Hippocampal formation (tissue), 2 donors: ENCODE results near the gene GYS2.
A peak's percentile ranks its signal among the peaks of the same experiment; 100 is the strongest.
"Not testable (repeated sequence)": the region's sequence is repeated elsewhere in the genome, so short reads cannot be mapped to it uniquely, and the experiment has no call there.

ENCODE experiments used
- DNase-seq, 2 donors: peaks; one replicate each; lab custom pipeline; 2025; lab: John Stamatoyannopoulos, UW

GYS2 gene

DNA sequence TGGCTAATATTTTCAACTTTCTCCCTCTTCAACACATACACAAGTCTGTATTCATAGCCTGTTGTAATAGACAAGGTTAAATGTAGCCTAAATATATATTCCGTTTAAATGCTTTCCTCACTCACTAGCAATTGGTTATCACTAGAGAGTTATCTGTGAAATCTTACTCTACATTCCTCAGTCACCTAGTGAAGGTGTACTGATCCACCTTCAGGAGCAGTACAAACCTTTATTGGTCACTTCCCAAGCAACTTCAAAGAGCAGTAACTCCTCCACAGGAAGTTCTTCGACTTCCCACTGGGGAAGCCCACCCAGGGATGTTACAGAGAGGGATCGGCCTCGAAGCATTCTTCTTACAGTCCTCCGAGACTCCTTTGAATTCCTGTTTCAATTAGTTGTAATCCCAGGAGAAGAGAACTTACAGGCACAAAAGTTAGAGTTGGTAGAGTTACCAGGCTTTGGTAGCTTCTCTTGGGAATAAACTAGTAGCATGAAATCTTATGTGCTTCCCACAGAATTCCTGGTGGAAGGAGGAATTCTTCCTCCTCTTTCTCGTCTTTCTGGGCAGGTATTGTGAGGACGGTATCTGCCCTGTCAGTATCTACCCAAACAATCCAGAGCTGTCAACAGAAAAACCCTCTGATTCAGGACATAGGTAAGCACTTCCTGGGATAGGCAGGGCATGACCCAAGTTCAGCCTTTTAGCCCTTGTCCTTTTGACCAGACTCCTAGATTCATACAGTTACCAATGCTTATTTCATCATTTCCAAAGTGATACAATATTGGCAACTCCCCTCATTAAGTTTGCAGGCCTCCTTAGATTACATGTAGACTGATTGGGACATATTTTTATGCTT is at the start of gene GYS2:
Gene GYS2 (minus strand): TSS at position 603 of the 857 bp plus-strand sequence. CDS start 255 bp downstream, at position 348.
- DNase-seq, result no peak

DNA sequence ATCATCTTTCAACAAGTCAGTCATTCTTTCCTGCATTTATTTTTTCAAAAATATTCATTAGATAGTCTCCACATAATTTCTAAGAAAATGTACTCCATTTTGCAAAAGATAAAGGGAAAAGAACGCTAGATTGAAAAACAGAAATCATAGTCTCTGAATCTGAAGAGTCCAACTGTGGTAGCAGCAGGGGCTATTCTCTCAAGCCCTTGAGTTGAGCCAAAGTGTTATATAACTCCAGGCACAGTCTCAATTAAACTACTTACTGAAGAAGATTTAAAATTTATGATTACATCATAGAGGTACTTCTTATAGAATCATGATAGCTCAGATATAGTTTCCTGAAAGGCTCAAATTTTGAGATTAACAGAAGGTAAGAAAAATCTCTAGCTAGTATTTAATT is 47.2 kb upstream of the GYS2 start:
- no peak for DNase-seq

DNA sequence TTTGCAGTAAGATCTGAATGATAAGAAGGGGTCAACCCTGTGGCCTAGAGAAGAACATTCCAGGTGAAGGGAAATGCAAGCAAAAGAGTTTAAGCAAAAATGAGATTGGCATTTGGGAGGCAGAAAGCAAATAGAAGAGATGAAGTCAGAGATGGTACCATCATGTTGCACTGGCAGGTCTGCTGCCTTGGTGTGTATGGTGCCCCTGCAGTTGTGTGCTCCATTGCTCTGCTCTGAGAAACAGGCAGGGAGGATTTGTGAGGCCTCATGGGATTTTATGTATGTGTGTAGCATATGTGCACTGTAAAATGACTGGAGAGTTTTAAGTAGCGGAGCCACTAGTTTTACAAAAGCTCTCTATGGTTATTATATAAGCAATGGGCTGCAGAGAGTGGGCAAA is 46.4 kb upstream of the GYS2 start:
- DNase-seq, result no peak

DNA sequence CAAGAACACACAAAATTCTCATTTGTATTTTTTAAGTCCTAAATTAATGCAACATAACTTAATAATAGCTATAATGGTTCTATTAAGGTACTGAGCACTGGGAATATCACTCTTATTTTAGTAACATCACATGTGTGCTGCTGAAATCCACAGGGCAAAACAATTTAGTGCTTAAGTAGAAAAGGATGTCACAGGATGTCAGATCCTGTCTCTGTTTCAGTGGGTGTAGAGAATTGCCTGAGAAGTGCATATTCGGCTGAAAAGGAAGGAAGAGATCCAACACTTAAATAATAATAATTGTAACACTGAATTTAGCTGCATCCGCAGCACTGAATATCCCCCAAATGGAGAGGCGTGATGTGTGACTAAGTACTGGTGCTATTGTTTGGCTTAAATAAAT is 44.4 kb upstream of the GYS2 start:
- no peak for DNase-seq

DNA sequence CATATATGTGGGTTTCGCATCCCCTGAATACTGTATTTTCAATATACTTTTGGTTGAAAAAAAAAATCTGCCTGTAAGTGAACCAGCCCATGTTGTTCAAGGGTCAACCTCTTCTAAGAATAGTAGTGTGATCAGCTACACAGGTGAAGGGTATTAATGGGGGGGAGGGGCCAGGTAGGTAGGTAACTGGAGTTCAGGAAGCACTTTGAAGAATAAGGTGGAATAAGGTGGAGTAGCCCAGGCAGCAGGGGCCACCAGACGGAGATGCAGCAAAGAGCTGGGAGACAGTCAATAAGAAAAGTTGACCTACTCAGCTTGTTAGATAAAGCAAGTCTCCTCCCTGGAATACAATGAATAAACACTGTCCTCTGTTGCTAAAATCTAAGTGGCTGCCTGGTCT is 43.7 kb upstream of the GYS2 start:
- no peak for DNase-seq

DNA sequence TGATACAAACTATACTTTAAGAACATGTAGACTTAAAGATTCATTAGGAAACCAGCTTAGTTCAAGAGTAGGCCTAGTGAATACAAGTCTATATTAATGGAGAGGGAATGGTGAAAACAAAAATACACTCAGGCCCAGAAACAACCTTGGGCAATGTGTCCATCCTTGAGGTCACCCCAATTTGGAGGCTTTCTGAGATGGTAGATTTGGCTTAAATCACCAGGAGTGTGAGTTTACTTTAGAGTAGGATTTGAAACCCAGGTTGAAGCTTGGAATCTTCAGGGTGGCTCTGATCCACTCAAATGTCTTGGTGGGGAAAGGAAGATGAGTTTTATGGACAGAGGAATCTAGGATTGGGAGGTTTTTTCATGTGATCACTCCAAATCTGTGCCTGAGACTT is 42.5 kb upstream of the GYS2 start:
- no peak for DNase-seq

DNA sequence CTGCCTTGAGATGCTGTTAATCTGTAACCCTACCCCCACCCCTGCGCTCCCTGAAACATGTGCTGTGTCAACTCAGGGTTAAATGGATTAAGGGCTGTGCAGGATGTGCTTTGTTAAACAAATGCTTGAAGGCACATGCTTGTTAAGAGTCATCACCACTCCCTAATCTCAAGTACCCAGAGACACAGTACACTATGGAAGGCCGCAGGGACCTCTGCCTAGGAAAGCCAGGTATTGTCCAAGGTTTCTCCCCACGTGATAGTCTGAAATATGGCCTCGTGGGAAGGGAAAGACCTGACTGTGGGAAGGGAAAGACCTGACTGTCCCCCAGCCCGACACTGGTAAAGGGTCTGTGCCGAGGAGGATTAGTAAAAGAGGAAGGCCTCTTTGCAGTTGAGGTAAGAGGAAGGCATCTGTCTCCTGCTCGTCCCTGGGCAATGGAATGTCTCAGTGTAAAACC is 40.4 kb upstream of the GYS2 start:
- DNase-seq, result not testable (repeated sequence)

DNA sequence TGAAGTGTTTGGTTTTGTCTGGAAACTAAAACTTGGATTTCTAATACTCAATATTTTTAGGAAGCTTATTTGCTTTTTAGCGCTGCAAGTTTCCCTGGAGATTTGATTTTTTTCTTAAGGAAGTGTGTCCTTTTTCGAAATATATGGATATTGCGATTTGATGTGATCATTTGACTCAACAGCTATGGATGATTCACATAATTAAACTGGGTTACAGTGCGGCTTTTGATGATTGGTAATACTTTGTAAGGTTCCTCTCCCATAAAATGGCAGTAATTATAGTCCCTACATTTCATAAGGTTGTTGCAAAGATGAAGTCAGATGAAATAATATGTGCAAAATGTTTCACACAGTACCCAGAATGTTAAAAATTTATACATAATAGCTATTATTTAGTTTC is 39.9 kb upstream of the GYS2 start:
- DNase-seq, result no peak

DNA sequence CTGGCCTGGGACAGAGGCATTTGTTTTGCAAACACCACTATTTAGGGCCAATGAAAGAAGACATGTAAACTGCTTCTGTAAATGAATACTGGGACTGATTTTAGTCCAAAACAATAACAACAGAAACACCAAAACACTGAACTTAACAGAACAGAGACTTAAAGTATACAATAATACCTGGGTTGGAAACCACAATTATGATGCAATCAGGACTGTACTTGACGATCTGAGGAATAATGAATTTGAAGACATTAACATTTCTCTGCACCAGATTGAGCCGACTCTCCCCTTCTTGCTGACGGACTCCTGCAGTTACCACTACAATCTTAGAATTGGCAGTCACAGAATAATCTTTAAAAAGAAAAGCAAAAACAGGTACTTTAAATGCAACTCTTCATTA is 39.1 kb upstream of the GYS2 start:
- DNase-seq, result no peak

DNA sequence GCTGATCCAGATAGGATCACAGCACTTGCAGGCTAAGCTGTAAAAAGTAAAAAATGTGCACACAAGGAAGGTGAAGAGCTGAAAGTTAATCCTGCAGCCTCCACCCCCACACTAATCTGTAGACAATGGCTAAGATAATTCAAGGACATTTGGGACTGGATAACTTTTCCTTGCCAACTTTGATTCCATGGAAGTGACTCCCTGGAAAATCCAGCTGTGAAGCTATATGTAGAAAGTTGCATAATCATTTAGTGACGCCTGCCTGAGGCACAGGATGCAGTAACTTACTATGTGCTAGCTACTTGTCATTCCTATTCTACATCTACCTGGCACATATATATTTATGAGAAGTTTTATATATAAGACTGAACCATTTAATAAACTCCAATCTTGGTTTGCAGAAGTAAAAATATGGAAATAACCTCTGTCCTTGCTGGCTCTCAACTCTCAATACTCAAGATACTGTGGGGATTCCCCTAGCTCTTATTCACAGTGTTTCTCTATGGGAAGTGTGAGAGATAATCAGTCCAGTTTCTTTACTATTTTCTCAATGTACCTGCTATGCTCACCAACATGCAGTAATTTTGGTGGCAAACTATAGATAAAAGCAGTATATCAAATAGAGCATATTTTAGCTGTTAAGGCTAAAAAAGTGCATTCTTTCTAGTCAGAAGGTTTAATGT is 38.2 kb upstream of the GYS2 start:
- no peak for DNase-seq

DNA sequence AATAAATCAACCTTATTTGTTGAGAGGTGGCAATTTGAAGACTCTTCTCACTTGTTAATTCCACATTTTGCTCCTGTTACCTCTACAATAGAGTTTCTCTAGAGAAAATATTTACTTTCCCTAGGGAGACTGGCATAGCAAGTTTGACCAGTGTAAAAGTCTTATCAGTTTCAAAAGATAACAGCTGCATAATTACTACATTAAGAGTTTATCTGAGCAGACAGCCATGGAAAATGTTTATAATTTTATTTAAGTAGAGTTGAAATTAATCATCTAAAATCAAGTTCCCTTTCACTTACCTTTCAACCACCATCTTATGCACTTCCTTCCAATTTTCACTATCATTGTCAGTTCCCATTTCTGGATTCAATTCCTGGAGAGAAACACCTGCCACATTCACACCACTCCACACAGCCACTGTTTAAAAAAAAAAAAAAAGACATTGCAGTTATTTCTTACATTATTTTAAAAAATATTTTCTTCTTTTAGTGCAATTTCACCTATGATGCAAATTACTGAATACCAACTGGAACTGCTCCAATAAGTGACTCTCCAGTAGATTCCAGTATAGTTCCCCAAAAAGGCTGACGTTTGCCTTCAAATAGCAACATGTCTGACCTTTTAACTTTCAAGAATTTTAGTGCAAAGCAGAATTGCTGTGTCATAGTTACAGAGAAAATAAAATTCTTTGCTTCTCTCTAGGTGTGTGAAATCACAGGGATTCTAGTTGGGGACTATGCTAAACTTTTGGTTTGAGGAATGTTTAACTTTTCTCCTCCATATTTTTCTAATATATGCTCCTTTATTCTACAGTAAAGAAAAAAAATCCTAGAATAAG is 33.6 kb upstream of the GYS2 start:
- DNase-seq, result no peak

DNA sequence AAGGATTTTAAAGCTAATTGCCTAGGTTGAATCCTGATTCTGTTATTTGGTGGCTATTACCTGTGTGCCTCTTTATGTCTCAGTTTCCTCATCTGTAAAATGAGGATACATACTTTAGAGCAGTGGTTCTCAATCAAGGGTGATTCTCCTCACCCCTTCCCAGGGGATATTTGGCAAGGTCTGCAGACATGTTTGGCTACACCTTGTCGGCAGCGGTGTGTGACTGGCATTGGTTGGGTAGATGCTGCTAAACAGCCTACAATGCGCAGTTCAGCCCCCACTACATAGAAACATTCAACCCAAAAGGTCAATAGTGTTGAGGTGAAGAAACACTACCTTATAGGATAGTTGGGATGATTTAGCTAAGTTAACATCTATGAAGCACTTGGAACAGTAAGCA is 29.6 kb upstream of the GYS2 start:
- no peak for DNase-seq

DNA sequence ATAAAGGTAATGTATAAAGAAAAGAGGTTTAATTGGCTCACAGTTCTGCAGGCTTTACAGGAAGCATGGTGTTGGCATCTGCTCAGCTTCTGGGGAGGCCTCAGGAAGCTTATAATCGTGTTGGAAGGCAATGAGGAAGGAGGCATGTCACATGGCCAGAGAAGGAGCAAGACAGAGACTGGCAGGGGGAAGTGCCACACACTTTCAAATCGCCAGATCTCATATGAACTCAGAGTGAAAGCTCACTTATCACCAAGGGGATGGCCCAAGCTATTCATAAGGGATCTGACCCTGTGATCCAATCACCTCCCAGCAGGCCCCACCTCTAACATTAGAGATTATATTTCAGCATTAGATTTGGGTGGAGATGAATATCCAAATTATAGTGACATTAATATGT is 26.7 kb upstream of the GYS2 start:
- no peak for DNase-seq

DNA sequence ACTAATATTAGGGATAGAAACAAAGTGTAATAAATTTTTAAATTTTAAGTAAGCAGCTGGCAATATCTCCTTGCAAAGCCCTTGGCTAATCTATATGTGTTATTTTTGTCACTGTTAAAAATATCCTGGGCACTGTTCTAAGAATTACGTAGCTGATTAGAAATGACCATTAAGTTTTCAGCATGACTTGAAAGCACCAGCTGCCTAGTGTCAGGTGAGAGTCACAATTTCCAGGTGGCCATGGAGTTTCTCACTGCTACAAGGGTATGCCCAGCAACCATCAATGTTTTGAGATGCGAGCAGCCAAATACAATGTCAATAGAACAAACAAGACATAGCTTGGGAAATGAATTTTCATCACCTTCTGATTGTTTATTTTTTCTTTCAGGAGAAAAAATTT is 23.3 kb upstream of the GYS2 start:
- DNase-seq, result no peak

DNA sequence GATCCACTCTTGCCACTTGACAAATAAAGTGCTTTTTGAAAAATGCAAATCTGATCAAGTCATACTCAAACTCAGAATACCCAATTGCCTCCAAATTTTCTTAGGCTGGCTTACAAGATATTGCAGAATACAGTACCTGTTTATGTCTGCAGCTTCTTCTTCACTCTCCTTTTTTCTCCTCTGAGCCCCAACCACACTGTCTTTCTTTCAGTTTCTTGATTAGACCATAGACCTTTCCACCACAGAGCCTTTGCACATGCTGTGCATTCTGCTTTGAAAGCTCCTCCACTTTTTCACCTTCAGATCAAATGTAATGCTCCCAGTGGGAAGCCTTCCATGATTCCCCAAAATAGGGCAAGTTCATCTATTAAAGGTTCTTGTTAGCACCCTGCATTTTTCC is 13.9 kb upstream of the GYS2 start:
- DNase-seq, result no peak

DNA sequence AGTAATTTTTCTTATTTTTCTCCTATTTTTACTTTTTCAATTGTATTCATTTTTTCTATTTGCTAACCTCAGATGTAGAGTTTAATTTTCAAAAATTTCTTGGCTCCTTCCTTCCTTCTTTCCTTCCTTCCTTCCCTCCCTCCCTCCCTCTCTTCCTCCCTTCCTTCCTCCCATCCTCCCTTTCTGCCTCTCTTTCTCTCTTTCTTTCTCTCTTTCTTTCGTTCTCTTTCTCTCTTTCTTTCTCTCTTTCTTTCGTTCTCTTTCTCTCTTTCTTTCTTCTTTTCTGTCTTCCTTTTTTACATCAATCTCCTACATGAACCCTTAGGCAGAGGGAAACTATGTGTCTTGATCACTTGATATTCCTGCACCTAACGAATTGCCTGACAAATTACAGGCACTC is 12.4 kb upstream of the GYS2 start:
- DNase-seq, result no peak

DNA sequence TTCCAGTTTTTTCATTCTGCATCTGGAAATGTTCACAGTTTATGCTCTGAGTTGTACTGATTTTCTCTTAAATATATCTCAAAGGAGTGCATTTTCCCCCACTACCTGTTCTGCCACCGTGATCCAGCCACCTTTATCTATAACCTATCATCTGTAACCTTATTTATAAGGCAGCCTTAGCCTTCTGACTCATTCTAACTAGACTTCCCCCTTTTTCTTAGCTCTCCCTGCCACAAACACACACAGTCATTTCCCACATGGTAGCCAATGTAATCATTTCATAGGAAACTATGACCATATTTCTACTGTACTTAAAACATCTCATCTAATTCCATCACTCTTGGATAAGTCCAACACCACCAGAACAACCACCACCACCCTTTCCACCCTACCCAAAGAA is 10.8 kb upstream of the GYS2 start:
- DNase-seq, result no peak

DNA sequence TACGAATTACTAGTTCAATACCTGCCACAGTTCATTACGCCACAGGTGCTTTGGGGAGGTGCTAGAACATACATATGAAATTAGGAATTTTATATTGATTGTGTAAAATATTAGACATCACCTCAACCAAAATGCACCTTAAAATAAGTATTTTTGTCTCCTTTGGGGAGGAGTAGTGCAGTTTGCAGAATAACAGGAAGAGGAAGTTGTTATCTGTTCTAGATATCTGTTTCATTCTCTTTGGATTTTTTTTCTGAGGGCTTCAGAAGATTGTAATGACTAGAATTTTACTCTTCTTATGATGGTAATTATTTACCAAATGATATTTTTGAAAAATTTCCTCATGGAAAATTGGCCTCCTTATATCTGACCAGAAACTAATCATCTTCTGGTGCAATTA is 9.9 kb upstream of the GYS2 start:
- no peak for DNase-seq

DNA sequence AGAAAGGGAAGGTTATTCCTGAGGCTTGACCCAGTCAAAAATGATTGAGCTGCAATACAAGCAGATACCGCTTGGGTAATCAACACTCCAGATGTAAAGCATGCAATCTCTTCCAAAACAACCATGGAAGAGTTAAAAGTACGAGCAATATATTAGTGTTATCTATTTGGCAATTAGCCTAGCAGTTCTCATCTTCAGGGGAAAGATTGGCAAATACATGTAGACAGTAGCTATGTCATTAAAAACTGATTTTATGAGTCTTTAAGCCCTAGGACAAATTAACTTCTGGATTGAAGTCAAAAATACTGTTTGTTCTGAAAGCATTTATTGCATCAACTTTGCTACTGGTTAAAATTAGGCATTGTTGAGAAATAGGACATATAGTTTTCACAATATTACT is 9.3 kb upstream of the GYS2 start:
- no peak for DNase-seq

DNA sequence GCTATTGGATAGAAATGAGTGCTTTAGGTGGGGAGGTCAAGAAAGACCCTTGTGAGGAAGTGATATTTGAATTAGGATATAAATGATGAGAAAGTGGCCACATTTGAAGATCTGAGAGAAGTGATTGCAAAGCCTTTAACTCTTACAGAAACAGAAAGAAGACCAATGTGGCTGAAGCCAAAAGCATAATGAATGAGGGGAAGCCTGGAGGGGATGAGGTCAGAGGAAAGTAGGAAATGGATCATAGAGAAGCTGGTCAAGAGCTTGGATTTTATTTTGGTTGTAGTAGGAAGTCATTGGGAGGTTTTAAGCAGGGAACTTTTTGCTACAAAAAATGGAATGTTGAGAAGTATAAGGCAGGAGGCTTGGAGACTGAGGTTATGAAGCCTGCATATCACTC is 3.5 kb upstream of the GYS2 start:
- DNase-seq, result no peak

DNA sequence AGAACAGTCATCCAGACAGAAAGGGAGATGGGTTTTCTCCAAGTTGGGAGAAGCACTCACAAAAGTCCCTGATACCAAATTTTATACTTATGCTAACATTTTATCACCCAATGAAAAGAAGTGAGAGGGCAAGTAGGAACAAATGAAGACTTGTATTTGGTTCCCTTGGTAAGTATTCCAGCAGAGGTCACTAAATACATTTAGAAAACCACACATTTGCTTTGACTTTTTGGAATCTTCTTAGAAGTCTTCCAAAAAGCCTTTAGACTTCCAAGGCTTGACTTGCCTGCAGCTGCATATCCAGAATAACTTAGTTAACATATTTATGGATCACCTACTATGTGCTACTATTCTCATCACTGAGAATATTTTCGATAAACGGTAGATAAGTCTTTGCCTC is 3.1 kb upstream of the GYS2 start:
- no peak for DNase-seq

DNA sequence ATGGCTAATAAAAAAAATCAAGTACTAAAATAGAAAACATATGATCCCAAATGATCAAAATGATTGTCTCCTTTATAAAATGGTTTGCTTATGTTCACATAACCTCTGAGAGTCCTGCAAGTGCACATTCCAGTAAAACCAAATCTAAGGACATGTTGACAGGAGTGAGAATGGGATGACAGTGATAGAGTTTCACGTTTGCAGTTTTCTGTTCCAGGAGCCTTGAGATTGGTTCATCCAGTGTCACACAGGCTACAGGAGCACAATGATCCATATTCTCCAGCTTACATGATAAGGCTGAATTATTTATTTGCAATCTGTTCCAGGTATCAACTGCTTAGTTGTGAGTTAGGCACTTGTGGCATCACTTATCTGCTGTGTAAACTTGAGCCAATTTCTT is 1.5 kb upstream of the GYS2 start:
- DNase-seq, result no peak

DNA sequence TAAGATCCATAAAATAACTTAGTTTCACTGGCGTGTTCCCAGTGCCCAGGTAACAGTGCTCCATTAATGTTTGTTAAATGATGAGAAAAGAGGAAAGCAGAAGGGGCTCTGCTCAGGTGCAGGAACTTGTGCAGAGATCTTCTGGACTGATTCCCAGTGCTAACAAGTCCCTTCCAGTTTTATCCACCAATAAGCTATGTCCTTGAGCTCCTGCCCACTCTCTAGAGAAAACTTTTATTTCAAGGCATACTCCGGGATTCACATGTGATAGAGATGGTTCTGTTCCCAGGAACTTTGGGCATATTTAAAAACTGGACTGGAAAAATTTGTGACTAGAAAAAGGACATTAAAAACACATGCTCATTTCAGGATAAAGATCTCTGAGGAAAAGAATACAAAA is 1.9 kb downstream of the GYS2 start:
- peak in 1 of 2 donors; percentile 17 for DNase-seq
